HG03439 (cell line): ENCODE results near the gene DGUOK.

ENCODE experiments used
- ATAC-seq: cut with Tn5 transposase; IDR thresholded peaks from one replicate; pipeline ENCODE4 v1.9.1; 2021; ENCODE audit warnings: mild to moderate bottlenecking, moderate library complexity; ENCODE audit not compliant: unreplicated experiment

DGUOK gene

GRCh38 chr2:73979021-73979420 is 52.3 kb downstream of the DGUOK start:
- ATAC-seq: no peak

GRCh38 chr2:73979686-73980085 is 53.0 kb downstream of the DGUOK start:
- no peak for ATAC-seq

- ATAC-seq: no peak
These were observed 53.9 kb downstream of the DGUOK start for GRCh38 chr2:73980566-73980965.

GRCh38 chr2:73981081-73982001 is 54.7 kb downstream of the DGUOK start:
- no peak for ATAC-seq

- no peak for ATAC-seq
These were observed 55.5 kb downstream of the DGUOK start for GRCh38 chr2:73982140-73982617.

GRCh38 chr2:73983322-73984202 is 56.9 kb downstream of the DGUOK start:
- ATAC-seq: no peak

GRCh38 chr2:73984203-73984921 is 57.7 kb downstream of the DGUOK start, which contains the start of gene TET3:
TSS of gene TET3 (plus strand) at chr2:73984910. CDS start at chr2:73986404, 1,494 bp downstream.
- ATAC-seq: peak; percentile 51

- peak; percentile 24 for ATAC-seq
These were observed 58.2 kb downstream of the DGUOK start for GRCh38 chr2:73984922-73985307.

- ATAC-seq: peak; percentile 38
These were observed 58.8 kb downstream of the DGUOK start for GRCh38 chr2:73985308-73986084.

GRCh38 chr2:73986085-73986681 is 59.5 kb downstream of the DGUOK start:
- no peak for ATAC-seq

- ATAC-seq: no peak
These were observed 60.6 kb downstream of the DGUOK start for GRCh38 chr2:73987109-73987947.

- no peak for ATAC-seq
These were observed 61.4 kb downstream of the DGUOK start for GRCh38 chr2:73987948-73988700.

- ATAC-seq: no peak
These were observed 63.3 kb downstream of the DGUOK start for GRCh38 chr2:73989972-73990371.

- ATAC-seq: no peak
These were observed 63.9 kb downstream of the DGUOK start for GRCh38 chr2:73990531-73990930.

- no peak for ATAC-seq
These were observed 65.4 kb downstream of the DGUOK start for GRCh38 chr2:73992036-73992435.

GRCh38 chr2:73993376-73993775 is 66.7 kb downstream of the DGUOK start:
- no peak for ATAC-seq

GRCh38 chr2:73993778-73994177 is 67.1 kb downstream of the DGUOK start:
- no peak for ATAC-seq
